NCI-H82 treated with DMSO at 0.1 percent for 48 hours (cell line): Measurements from ENCODE around the gene NINJ1.
"Not testable (repeated sequence)": the region's sequence is repeated elsewhere in the genome, so short reads cannot be mapped to it uniquely, and the experiment has no call there.

Experiments
- DNase-seq: peaks from one replicate; lab custom pipeline; 2025; ENCODE audit not compliant: unreplicated experiment; lab: John Stamatoyannopoulos, UW

NINJ1 gene

DNA sequence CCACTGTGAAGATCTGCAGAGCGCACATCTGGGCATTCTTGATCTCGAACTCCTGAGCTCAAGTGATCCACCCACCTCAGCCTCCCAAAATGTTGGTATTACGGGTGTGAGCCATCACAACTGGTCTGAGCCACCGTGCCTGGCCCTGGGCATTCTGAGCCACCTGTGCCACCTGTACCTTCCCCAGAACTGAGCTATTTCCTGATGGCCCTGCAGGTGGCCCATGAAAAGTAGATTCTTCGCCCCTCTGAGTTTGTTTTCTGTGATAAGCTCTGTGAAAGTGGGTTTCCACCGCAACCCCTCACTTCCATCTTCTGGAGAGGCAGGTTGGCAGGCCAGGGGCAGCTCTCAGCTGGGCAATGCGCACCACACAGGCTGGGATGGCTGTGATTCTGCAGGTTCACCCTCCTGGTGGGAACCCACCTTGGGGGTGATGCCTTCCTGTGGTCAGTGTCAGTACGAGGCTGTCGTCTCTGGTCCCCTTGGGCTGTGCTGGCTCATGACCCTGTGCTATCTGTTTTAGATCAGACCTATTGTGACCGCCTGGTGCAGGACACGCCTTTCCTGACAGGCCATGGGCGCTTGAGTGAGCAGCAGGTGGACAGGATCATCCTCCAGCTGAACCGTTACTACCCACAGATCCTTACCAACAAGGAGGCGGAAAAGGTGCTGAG, 26.8 kb downstream of the NINJ1 start:
- DNase-seq = no peak

- DNase-seq = no peak
These were observed 28.4 kb downstream of the NINJ1 start for GRCh38 chr9:93105620-93106019.

- not testable (repeated sequence) for DNase-seq
These were observed 33.0 kb downstream of the NINJ1 start for GRCh38 chr9:93101086-93101485.

DNA sequence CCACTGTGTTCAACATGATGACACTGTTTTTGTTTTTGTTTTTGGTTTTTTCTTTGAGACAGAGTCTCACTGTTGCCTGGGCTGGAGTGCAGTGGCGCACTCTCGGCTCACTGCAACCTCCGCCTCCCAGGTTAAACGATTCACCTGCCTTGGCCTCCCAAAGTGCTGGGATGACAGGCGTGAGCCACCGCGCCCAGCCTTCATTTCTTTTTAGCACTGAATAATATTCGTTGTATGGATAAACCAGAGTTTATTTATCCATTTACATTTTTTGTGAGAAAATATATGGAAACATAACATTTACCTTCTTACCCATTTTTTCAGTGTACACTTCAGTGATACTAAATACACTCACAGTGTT, 33.8 kb downstream of the NINJ1 start:
- DNase-seq = no peak

GRCh38 chr9:93099551-93100275, 34.3 kb downstream of the NINJ1 start:
- DNase-seq = no peak

DNA sequence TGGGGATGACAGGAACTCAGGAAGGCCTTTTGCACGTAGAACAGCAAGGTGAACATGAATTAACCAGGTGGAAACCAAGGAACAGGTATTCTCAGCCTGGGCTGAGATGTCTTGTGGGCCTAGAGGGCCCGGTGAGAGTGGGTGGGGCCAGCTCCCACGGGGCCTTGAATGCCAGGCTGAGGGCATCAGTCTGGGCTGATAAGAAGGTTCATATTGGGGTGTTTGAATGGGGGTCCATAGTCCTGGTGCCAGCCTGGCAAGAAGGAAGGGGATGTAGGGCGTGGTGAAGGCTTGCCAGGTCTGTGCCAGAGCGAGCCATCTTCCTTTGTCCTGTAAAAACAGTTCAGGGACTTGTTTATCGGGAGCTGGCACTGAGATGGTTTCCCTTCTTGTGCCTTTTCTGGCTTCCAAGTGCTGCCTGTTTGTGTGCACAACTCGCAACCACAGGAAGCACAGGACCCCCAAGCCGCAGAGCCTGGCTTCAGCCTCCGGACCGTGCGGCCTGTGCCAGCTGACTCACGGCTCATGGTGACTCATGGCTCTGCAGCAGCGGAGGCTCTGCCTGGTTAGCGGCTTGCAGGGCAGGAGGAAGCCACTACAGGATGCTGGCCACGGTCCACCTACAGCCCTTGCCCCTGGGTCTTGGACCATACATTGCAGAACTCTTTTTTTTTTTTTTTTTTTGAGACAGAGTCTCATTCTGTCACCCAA, 35.7 kb downstream of the NINJ1 start:
- DNase-seq = no peak

GRCh38 chr9:93097511-93098201, 36.4 kb downstream of the NINJ1 start:
- DNase-seq = no peak

DNA sequence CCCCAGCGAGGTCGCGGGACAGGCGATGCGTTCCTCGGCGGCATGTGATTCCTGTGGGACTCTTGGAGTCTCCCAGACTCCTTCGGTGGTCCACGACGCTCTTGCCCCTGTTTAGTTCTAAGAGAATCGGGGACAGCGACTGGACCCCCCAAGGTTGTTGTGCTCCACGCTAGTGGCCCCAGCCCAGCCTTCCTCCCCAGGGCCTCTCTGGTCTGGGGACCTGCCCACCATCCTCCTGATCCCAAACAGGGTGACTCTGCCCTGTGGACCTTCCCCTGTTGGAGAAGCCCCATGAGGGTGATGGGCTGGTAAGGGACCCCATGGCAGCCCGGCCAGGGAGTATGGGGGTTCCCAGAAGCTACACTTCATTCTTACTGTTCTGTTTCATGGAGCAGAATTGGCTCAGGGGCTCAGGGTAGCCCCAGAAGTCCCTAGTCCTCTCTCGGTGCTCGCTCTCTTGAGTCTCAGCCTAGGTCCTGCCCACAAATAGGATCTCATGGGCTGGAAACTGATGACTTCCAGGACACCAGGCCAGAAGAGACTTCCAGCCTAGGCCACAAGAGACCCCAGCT, 37.2 kb downstream of the NINJ1 start:
- no peak for DNase-seq

DNA sequence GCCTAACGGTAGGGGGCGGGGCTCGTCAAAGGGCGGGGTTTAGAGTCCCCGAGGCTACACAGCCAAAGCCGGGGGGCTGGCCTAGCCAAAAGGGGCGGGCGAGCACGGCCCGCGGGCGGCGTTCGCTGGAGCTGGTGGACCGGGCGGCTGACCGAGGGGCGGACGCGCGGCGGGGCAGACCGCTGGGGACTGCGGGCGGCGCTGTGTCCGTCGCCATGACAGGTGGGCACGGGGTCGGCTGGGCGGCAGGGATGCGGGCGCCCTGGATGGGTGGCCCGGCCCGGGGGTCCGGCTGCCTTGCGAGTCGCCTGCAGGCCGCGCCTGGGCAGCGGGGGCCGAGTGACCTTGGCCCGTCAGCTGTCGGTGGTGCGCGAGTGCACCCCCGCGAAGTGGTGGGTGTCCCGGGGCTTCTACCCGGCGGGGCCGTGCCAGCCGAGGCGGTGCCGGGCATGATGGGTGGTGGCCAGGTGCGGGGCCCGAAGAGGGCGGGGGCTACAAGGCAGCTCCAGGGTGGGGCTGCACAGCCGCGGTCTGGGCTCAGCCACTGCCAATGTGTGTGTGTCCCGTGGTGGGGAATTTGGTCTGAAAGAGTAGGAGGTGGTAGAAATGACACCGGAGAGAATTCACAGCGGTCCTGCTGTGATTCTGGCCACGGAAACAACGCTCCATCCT, 37.8 kb downstream of the NINJ1 start, which contains the start of gene CARD19:
CARD19 (plus strand) TSS at position 87 of the 672 bp plus-strand sequence; CDS start at position 216, 129 bp downstream.
- DNase-seq = no peak

- peak; percentile 97 for DNase-seq
These were observed 38.6 kb downstream of the NINJ1 start for GRCh38 chr9:93095205-93096130.

DNA sequence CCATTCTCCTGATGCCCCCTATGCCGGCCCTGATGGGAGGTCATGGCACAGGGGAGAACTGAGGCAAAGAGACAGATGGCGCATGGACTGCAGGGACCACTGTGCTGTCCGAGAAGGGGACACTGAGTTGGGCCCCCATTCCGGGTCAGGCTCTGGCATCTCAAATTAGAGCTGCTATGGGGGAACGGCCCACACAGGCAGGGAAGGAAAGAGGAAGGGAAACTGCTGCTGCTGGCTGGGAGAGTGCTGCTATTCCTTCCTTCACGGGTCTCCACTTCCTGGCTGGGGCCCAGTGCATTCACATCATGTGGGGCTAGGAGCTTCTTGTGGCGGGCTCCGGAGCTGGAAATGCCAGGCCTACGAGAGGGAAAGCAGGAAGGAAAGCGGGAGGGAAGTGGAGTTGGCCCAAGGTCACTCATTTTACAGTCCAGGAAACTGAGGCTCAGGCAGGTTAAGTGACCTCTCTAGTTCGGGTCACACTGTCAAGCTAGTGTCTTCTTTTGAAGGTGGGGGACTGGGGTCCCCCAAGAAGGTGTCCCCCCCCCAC, 39.3 kb downstream of the NINJ1 start:
- DNase-seq = no peak

- DNase-seq = no peak
These were observed 40.0 kb downstream of the NINJ1 start for GRCh38 chr9:93093877-93094657.

- DNase-seq = no peak
These were observed 40.7 kb downstream of the NINJ1 start for GRCh38 chr9:93093127-93093876.

GRCh38 chr9:93092251-93092991, 41.6 kb downstream of the NINJ1 start:
- no peak for DNase-seq

GRCh38 chr9:93091453-93092081, 42.5 kb downstream of the NINJ1 start:
- no peak for DNase-seq

DNA sequence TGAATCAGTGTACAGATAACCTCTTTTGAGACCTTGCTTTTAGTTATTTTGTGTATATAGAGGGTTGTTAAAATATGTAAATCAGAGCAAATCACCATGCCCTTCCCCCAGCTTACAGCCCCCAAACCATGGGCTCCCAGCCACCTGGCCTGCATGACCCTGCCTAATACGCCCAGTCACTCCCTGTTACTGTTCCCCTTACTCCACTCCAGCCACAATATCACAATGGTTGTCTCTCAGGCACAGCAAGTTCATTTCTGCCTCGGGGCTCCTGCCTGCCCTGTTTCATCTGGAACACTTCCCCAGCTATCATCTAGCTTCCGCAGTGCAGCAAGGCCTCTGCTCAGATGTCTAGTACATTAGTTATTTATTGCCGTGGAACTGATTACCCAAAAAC, 43.0 kb downstream of the NINJ1 start:
- no peak for DNase-seq
